ENCODE data around the gene DENND4A. TPM values are rescaled to one million over a fixed set of nuclear protein-coding genes. Genes with fewer than 3 reads are reported as not detected.

Gene DENND4A
- total RNA-seq, 4 donors from 2014 or later: 21.6 to 54.0 (median 35.9) TPM

DNA sequence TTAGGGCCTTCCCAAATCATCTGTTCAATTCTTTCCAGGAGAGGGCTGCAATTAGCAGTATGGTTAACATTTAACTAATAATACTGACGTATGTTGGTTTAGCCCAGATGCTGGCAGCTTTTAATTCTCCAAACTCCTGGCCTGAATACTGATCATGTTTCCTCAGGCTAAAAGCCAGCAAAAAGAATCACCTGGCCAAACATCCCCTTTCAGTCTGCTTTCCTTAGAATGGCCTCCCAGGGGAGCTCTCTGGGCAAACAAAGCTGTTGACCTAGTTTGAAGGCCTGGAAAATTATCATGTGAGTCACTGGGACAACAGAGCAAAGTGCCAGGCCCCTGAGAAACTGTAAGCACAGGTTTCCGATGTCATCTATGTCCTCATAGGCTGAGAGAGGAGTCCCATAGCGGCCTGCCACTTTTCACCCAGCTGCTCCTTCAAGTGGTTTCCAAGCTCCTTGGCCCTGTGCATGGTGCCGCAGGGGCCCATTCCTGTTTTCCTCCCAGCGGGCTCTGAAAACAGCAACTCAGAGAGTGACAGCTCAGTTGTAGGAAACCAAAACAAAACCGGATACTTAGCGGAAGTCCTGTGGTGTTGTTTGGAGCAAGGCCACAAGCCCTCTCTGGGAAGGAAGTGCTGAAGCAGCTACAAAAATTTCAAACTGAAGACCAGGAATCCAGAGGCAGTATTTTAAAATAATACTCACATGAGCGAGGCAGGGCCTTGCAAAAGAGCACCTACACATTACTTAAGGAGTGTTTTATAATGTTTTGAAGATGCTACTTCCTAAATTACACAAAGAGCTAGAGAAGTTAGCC lies 40.7 kb upstream of the DENND4A start:
- TF ChIP-seq POLR2A (IDR thresholded peaks at IDR 0.05): no peak
- TF ChIP-seq EP300 (IDR thresholded peaks at IDR 0.05): peak; percentile 50 to 81
- H3K4me1 ChIP-seq: peaks cover 0 to 45% (median 21%) of the 10 kb centered on the region in 4 donors
- no peaks in the 10 kb centered on the region for H3K36me3 ChIP-seq
- DNase-seq (ENCODE audit: low spot score in 2 of 2): peak; percentile 85 to 95
- H3K4me3 ChIP-seq: peak overlapping the region in 2 of 4 donors; percentile 13 to 38
- peak overlapping the region; percentile 48 to 87 (median 75) for H3K27ac ChIP-seq
- WGBS, 2 donors: 17 to 34% methylated on average over 8 of the region's 8 CpGs
- no peaks in the 10 kb centered on the region for H3K9me3 ChIP-seq
- no peaks in the 10 kb centered on the region for H3K27me3 ChIP-seq

GRCh38 chr15:65829130-65829764 lies 37.2 kb upstream of the DENND4A start:
- 71 to 73% methylated on average over 7 of the region's 7 CpGs for WGBS, 2 donors
- no peak for DNase-seq (ENCODE audit: low spot score in 2 of 2)
- no peak for TF ChIP-seq POLR2A (IDR thresholded peaks at IDR 0.05)
- TF ChIP-seq, protein P1, sequence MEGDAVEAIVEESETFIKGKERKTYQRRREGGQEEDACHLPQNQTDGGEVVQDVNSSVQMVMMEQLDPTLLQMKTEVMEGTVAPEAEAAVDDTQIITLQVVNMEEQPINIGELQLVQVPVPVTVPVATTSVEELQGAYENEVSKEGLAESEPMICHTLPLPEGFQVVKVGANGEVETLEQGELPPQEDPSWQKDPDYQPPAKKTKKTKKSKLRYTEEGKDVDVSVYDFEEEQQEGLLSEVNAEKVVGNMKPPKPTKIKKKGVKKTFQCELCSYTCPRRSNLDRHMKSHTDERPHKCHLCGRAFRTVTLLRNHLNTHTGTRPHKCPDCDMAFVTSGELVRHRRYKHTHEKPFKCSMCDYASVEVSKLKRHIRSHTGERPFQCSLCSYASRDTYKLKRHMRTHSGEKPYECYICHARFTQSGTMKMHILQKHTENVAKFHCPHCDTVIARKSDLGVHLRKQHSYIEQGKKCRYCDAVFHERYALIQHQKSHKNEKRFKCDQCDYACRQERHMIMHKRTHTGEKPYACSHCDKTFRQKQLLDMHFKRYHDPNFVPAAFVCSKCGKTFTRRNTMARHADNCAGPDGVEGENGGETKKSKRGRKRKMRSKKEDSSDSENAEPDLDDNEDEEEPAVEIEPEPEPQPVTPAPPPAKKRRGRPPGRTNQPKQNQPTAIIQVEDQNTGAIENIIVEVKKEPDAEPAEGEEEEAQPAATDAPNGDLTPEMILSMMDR (IDR thresholded peaks at IDR 0.05): peak; percentile 15 to 43 (median 30)

GRCh38 chr15:65828585-65828984 lies 36.5 kb upstream of the DENND4A start:
- TF ChIP-seq, protein P1 (IDR thresholded peaks at IDR 0.05): no peak
- TF ChIP-seq EP300 (IDR thresholded peaks at IDR 0.05): no peak
- no peak for TF ChIP-seq POLR2A (IDR thresholded peaks at IDR 0.05)
- 93 to 100% methylated on average over 2 of the region's 2 CpGs for WGBS, 2 donors
- Histone ChIP-seq H3K27ac (peak overlapping the region in 1 of 4 donors; percentile 22), H3K4me3 (no peak overlapping the region), H3K27me3 (no peaks in the 10 kb centered on the region), H3K36me3 (no peaks in the 10 kb centered on the region), H3K4me1 (peaks cover 0 to 27% (median 14%) of the 10 kb centered on the region in 4 donors), H3K9me3 (no peaks in the 10 kb centered on the region)
- no peak for DNase-seq (ENCODE audit: low spot score in 2 of 2)

More at GRCh38 chr15:65829130-65829764, 37.2 kb upstream of the DENND4A start:
- H3K27ac ChIP-seq: peak overlapping the region in 1 of 4 donors; percentile 22
- no peak overlapping the region for H3K4me3 ChIP-seq
- no peaks in the 10 kb centered on the region for H3K36me3 ChIP-seq
- peaks cover 0 to 33% (median 20%) of the 10 kb centered on the region in 4 donors for H3K4me1 ChIP-seq
- H3K27me3 ChIP-seq: no peaks in the 10 kb centered on the region
- H3K9me3 ChIP-seq: no peaks in the 10 kb centered on the region

DNA sequence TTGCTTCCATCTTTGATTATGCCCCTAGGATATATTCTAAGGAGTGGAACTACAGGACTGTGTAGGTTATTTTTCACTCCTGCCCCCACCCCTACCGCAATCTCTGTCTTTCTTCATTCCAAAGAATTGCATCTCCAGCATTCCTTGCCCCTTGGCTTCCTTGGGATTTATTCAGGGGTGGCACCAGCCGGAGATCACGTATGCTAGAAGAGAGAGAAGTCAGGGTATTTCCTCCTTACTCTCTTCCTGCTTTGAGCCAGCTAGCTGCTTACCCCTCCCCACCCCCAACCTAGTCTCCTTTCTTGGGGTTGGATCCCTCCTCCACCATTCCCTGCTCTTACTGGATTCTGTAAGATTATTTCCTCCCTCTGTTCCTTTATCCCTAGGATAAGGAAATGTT lies 35.0 kb upstream of the DENND4A start:
- no peak overlapping the region for H3K4me3 ChIP-seq
- no peak overlapping the region for H3K27ac ChIP-seq
- TF ChIP-seq POLR2A (IDR thresholded peaks at IDR 0.05) (no peak), EP300 (IDR thresholded peaks at IDR 0.05) (no peak)
- TF ChIP-seq, protein P1 (IDR thresholded peaks at IDR 0.05): no peak
- H3K27me3 ChIP-seq: no peaks in the 10 kb centered on the region
- H3K9me3 ChIP-seq: no peaks in the 10 kb centered on the region
- H3K36me3 ChIP-seq: no peaks in the 10 kb centered on the region
- peaks cover 0 to 12% (median 0%) of the 10 kb centered on the region in 4 donors for H3K4me1 ChIP-seq
- DNase-seq (ENCODE audit: low spot score in 2 of 2): no peak
- 65 to 76% methylated on average over 3 of the region's 3 CpGs for WGBS, 2 donors

- TF ChIP-seq EP300 (IDR thresholded peaks at IDR 0.05) (peak in 1 of 2 donors; percentile 46), POLR2A (IDR thresholded peaks at IDR 0.05) (no peak)
- 64 to 67% methylated on average over 5 of the region's 5 CpGs for WGBS, 2 donors
- peaks cover 0 to 4% (median under 1%) of the 10 kb centered on the region in 4 donors for H3K4me1 ChIP-seq
- no peaks in the 10 kb centered on the region for H3K9me3 ChIP-seq
- no peak overlapping the region for H3K27ac ChIP-seq
- no peaks in the 10 kb centered on the region for H3K36me3 ChIP-seq
- no peaks in the 10 kb centered on the region for H3K27me3 ChIP-seq
- no peak overlapping the region for H3K4me3 ChIP-seq
- DNase-seq (ENCODE audit: low spot score in 2 of 2): peak in 1 of 2 donors; percentile 64
Observed at GRCh38 chr15:65824941-65825544, 33.0 kb upstream of the DENND4A start.

All from tibial nerve (tissue), 4 donors.